ENCODE results near the gene DEPP1.

DNA sequence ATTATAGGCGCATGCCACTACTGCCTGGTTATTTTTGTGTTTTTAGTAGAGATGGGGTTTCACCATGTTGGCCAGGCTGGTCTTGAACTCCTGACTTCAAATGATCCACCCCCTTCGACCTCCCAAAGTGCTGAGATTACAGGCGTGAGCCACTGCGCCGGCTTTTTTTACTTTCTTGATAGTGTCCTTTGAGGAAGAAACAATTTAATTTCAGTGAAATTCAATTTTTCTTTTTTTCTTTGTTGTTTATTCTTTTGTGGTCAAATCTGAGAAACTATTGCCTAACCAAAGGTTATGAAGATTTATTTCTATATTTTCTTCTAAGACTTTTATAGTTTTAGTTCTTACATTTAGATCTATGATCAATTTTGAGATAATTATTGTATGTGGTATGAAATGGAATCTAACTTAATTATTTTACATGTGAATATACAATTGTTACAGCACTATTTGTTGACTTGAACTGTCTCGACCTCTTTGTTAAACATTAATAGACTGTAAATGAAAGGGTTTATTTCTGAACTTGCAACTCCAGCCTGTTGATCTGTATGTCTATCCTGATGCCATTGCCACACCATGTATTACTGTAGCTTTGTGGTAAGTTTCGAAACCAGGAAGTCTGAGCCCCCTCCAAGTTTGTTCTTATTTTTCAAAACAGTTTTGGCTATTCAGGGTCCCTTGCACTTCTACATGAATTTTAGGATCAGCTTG, 38.8 kb downstream of the DEPP1 start:
- TF ChIP-seq, protein P1, sequence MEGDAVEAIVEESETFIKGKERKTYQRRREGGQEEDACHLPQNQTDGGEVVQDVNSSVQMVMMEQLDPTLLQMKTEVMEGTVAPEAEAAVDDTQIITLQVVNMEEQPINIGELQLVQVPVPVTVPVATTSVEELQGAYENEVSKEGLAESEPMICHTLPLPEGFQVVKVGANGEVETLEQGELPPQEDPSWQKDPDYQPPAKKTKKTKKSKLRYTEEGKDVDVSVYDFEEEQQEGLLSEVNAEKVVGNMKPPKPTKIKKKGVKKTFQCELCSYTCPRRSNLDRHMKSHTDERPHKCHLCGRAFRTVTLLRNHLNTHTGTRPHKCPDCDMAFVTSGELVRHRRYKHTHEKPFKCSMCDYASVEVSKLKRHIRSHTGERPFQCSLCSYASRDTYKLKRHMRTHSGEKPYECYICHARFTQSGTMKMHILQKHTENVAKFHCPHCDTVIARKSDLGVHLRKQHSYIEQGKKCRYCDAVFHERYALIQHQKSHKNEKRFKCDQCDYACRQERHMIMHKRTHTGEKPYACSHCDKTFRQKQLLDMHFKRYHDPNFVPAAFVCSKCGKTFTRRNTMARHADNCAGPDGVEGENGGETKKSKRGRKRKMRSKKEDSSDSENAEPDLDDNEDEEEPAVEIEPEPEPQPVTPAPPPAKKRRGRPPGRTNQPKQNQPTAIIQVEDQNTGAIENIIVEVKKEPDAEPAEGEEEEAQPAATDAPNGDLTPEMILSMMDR (conservative IDR thresholded peaks at IDR 0.05; ENCODE audit: low read depth, low read length) = no peak
- TF ChIP-seq EZH2 (IDR thresholded peaks at IDR 0.05; ENCODE audit: borderline replicate concordance, low read depth, low read length, poor library complexity, severe bottlenecking) = no peak

All from A673 (cell line).